GM18861 (cell line): Measurements from ENCODE around the gene EPSTI1.

Source experiments
- ATAC-seq: cut with Tn5 transposase; IDR thresholded peaks from one replicate; pipeline ENCODE4 v1.9.1; 2021; ENCODE audit not compliant: unreplicated experiment

EPSTI1 gene

GRCh38 chr13:42976066-42976465 is 16.0 kb downstream of the EPSTI1 start:
- ATAC-seq, result no peak

GRCh38 chr13:42973581-42973980 is 18.5 kb downstream of the EPSTI1 start:
- no peak for ATAC-seq

GRCh38 chr13:42971691-42972347 is 20.2 kb downstream of the EPSTI1 start:
- ATAC-seq, result peak; percentile 36

- ATAC-seq, result peak; percentile 59
Observed at GRCh38 chr13:42970824-42971690, 21.0 kb downstream of the EPSTI1 start.

GRCh38 chr13:42969565-42970172 is 22.4 kb downstream of the EPSTI1 start:
- ATAC-seq, result no peak

GRCh38 chr13:42968906-42969305 is 23.1 kb downstream of the EPSTI1 start:
- ATAC-seq, result no peak

- no peak for ATAC-seq
Observed at GRCh38 chr13:42967660-42968059, 24.4 kb downstream of the EPSTI1 start.

GRCh38 chr13:42965281-42965680 is 26.8 kb downstream of the EPSTI1 start:
- no peak for ATAC-seq

- ATAC-seq, result no peak
Observed at GRCh38 chr13:42964761-42965161, 27.3 kb downstream of the EPSTI1 start.

GRCh38 chr13:42959615-42960014 is 32.4 kb downstream of the EPSTI1 start:
- no peak for ATAC-seq

- ATAC-seq, result no peak
Observed at GRCh38 chr13:42957881-42958280, 34.2 kb downstream of the EPSTI1 start.

GRCh38 chr13:42950181-42950580 is 41.9 kb downstream of the EPSTI1 start:
- ATAC-seq, result no peak

- ATAC-seq, result no peak
Observed at GRCh38 chr13:42947925-42948324, 44.1 kb downstream of the EPSTI1 start.

- ATAC-seq, result no peak
Observed at GRCh38 chr13:42946927-42947326, 45.1 kb downstream of the EPSTI1 start.

- ATAC-seq, result no peak
Observed at GRCh38 chr13:42929886-42930535, 62.0 kb downstream of the EPSTI1 start.

- ATAC-seq, result no peak
Observed at GRCh38 chr13:42926555-42926954, 65.5 kb downstream of the EPSTI1 start.

GRCh38 chr13:42926043-42926442 is 66.0 kb downstream of the EPSTI1 start:
- ATAC-seq, result no peak

GRCh38 chr13:42925626-42926025 is 66.4 kb downstream of the EPSTI1 start:
- ATAC-seq, result no peak

GRCh38 chr13:42924344-42924743 is 67.7 kb downstream of the EPSTI1 start:
- ATAC-seq, result no peak

- ATAC-seq, result no peak
Observed at GRCh38 chr13:42907745-42908144, 84.3 kb downstream of the EPSTI1 start.

GRCh38 chr13:42906257-42906656 is 85.8 kb downstream of the EPSTI1 start:
- no peak for ATAC-seq
